ENCODE measurements around the gene CSE1L.
"Not testable (repeated sequence)": the region's sequence is repeated elsewhere in the genome, so short reads cannot be mapped to it uniquely, and the experiment has no call there.

The CSE1L gene

GRCh38 chr20:49074521-49074920, 28.4 kb downstream of the CSE1L start:
- TF ChIP-seq ZFX (IDR thresholded peaks at IDR 0.05; ENCODE audit: borderline replicate concordance) (no peak), CTCF (IDR thresholded peaks at IDR 0.05) (no peak)
- H3K27ac ChIP-seq: no peak overlapping the region

GRCh38 chr20:49078310-49078709, 32.2 kb downstream of the CSE1L start:
- TF ChIP-seq ZFX (IDR thresholded peaks at IDR 0.05; ENCODE audit: borderline replicate concordance) (no peak), CTCF (IDR thresholded peaks at IDR 0.05) (no peak)
- no peak overlapping the region for H3K27ac ChIP-seq

GRCh38 chr20:49082295-49082694, 36.2 kb downstream of the CSE1L start:
- not testable (repeated sequence) for H3K27ac ChIP-seq

GRCh38 chr20:49091104-49091503, 45.0 kb downstream of the CSE1L start:
- no peak overlapping the region for H3K27ac ChIP-seq
- TF ChIP-seq ZFX (IDR thresholded peaks at IDR 0.05; ENCODE audit: borderline replicate concordance) (no peak), CTCF (IDR thresholded peaks at IDR 0.05) (no peak)

GRCh38 chr20:49091762-49092161, 45.6 kb downstream of the CSE1L start:
- TF ChIP-seq ZFX (IDR thresholded peaks at IDR 0.05; ENCODE audit: borderline replicate concordance): no peak
- no peak for TF ChIP-seq CTCF (IDR thresholded peaks at IDR 0.05)
- no peak overlapping the region for H3K27ac ChIP-seq

- H3K27ac ChIP-seq: no peak overlapping the region
- TF ChIP-seq ZFX (IDR thresholded peaks at IDR 0.05; ENCODE audit: borderline replicate concordance): no peak
- TF ChIP-seq CTCF (IDR thresholded peaks at IDR 0.05): no peak
Measured at GRCh38 chr20:49096203-49096730, 50.2 kb downstream of the CSE1L start.

- TF ChIP-seq CTCF (IDR thresholded peaks at IDR 0.05): no peak
- no peak for TF ChIP-seq ZFX (IDR thresholded peaks at IDR 0.05; ENCODE audit: borderline replicate concordance)
- H3K27ac ChIP-seq: no peak overlapping the region
Measured at GRCh38 chr20:49097159-49097558, 51.0 kb downstream of the CSE1L start.

GRCh38 chr20:49098136-49098535, 52.0 kb downstream of the CSE1L start:
- no peak overlapping the region for H3K27ac ChIP-seq
- no peak for TF ChIP-seq ZFX (IDR thresholded peaks at IDR 0.05; ENCODE audit: borderline replicate concordance)
- no peak for TF ChIP-seq CTCF (IDR thresholded peaks at IDR 0.05)
